CD4-positive, alpha-beta T cell treated with Interleukin-17A for 4 hours (primary cell): Measurements from ENCODE around the gene CEBPE.

Experiments used
- DNase-seq: peaks from one replicate; pipeline ENCODE4 v3.0.0-alpha.2; 2020; ENCODE audit warnings: mixed read lengths

Gene CEBPE

DNA sequence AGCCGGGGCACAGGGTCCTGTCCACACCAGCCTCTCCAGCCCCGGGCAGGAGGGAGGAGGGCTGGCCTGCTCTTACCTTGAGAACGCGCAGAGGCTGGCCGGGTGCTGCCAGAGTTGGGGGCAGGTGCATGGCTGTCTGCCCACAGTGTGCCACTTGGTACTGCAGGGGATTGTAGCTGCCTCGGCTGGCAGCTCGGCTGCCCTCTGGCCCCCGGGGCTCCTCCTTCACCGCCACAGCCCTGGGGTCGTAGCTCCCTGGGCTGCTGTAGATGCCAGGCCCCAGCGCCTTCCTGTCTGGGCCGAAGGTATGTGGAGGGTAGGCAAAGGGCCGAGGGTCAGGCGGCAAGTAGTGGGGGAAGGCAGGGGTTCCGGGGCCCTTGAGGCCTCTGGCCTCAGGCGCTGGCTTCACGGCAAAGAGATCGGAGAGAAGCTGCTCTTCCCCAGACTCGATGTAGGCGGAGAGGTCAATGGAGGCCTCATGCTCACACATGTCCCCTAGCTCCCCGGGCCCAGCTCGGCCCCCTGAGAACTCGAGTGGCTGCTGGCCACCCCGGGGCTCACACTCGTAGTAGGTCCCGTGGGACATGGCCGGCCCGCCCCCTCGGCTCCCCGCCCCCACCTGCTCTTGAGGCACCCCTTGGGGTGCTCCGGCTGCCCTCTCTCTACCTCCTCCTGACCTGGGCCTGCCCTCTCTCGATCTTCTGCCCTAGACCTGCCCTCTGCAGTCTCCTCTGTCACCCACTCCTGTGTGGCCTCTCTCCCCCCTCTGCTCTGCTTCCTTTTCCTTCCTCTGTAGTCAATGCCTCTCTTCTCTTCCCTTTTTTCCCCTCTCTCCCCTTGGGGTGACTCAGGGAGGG is at the start of gene CEBPE:
Gene CEBPE (minus strand): TSS at position 750 of the 857 bp plus-strand sequence. CDS start 164 bp downstream, at position 586.
- no peak for DNase-seq

DNA sequence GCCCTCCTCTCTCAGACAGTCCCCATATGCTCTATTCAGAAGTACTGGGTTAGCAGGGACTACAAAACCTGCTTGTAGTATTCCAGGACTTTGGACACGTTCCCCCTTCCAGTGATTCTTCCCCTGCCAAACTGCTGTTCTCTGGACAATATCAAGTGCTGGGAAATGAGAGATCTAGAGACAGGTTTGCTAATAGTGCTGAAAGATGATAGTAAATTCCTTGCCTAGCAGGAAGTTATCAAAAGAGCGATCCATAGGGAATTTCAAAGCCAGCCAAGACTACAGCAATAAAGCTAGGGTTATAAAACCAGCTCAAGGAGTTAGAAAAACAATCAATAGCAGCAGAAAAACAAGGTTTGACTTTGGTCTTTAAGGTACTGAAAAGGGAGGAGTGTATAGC is 49.2 kb upstream of the CEBPE start:
- DNase-seq = no peak

DNA sequence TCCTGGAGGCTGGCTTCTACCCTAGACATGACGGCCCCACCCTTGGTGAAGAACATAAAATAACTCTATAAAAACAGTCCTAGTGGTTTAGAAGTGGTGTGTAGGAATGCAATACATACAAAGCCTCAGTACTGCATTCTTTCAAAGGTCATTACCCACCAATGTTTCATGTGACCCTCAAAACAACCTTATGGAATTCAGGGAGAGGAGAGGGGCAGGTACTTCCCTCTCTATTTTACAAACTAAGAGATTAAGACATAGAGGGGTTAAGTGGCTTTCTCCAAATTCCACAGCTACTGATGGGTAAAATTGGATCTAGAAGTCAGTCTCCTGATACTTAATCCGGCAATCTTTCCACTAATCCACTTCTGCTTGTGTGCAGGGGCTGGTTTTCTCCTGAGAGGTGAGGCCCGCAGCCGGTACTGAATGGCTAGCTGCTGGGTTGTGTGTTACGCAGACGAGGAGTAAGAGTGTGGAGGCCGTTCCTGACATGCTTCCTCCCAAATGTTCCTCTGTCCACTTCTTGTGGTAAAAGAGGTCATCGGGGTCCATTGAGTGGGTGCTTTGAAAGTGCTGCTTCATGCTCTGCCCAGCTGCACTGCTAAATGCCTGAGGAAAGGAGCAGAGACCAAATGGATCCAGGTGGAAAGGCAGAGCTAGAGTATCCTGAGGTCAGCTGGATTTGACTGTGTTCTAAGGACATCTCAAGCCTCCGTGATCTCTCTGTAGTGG is 48.2 kb upstream of the CEBPE start:
- no peak for DNase-seq

DNA sequence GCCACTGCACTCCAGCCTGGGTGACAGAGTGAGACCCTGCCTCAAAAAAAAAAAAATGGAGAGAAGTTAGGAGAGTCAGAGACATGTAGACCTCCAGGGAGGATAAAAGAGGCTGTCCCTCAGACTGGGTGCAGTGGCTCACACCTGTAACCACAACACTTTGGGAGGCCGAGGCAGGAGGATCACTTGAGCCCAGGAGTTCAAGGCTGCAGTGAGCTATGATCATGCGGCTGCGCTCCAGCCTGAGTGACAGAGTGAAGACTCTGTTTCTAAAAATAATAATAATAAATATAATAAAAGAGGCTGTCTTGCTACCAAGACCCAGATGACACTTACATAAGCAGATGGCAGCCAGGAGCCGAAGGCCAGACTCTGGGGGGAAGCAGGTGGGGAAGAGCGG is 45.9 kb upstream of the CEBPE start:
- no peak for DNase-seq

DNA sequence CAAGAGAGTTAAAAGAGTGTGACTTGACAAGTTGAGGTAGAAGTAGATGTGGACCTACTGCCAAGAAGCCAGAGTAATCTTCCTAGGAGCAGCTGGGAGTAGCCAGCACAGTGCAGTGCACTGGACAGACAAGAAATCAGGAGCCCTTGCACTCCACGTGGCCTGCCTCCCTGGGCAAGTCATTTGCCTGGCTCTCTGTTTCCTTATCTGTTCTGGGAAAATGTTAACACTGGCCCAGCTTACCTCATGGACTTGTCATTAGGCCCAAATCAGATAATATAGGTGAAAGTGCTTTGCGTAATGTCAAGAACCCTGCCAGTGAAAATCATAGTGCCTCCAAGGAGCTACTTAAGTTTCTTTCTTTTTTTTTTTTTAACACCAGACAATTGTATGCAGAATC is 45.2 kb upstream of the CEBPE start:
- DNase-seq = no peak

DNA sequence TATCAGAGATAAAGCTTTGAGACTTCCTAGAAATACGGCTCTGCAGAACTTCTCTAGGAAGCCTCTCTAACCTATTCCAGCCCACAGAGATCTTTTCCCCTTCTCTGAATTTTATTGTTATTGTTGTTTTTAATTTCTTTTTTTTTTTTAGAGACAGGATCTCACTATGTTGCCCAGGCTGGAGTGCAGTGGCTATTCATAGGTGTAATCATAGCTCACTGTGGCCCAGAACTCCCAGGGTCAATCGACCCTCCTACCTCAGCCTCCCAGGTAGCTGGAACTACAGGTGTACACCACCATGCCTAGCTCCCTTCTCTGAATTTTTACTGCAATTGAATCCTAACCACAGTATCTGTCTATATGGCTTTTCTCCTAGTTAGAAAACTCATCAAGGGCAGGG is 44.8 kb upstream of the CEBPE start:
- DNase-seq = no peak

DNA sequence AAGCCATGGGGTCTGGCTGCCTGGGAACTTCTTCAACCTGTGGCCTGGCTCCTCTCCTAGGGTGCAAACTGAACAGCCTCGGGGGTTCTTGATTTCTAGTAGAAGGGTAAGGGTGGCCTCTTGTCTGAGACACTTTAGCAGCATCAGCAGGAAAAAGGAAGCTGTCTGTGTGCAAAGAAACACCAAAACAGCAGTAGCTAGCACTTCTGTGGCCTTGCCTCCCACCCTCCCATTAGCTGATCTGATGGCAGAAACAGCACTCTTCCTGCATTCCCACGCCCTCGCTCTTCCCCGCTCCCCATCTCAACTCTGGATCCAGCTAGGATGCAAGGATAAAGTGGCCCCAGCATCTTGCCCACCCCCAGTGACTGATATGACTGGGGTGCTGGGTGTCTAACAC is 43.7 kb upstream of the CEBPE start:
- peak; percentile 16 for DNase-seq

DNA sequence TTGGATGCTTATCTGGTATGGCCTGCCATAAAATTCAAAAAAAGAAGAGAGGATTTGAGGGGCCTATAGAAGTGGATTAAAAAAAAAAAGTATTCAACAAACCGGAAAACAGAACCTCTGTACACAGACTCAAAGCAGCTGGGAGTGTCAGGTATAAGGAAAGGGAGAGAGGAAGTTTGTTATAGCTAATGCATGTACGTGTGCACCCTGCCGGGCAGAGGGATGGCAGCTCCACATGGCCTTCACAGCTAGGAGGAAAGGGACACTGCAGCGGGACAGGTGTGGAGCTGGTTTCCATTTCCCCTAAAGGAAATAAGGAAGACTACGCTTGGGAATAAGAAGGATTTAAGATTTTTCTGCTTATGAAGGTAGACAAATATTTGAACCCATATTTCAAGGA is 43.0 kb upstream of the CEBPE start:
- no peak for DNase-seq

DNA sequence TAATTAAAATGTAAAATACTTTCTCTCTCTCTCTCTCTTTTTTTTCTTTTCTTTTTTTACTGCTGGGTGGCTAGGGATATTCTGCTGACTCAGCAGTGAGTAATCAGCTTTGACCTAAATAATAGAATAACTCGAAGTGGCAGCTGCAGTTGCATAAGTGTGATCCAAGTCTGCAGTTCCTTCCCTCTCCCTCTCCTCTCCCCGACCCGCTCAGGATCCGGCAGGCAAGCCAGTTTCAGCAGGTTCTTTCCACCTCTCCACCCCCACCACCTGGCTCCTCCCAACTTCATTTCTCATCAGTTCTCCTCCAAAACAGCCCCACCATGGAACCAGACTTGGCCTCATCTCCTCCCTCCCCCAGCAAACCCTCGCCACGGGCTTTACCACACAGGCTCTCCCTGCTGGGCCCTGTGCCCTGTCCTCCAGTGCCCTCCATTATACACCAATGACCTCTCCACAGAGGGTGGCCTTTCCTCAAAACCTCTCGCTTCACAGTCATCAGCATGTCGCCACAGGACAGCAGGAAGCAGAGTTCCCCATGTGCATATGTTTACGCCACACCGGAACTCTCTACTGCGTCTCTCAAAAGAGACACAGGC is 42.0 kb upstream of the CEBPE start:
- no peak for DNase-seq

DNA sequence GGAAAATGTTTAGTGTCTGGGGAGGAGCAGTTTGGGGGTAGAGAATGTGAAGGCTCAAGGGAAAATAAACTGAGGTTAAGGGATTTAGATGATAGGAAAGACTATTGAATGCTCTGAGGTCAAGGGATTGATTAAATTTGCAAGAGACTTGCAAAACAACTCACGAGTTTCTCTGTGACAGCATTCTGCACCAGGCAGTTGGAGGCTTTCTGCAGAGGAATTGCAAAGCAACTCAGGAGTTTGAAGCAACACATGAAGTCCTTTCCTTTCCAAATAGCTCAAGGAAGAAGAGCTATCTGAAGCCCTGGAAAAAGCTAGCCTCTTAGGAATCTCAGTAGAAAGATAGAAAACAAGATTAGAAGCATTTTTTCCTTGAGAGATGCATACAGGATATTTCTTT is 40.5 kb upstream of the CEBPE start:
- no peak for DNase-seq

DNA sequence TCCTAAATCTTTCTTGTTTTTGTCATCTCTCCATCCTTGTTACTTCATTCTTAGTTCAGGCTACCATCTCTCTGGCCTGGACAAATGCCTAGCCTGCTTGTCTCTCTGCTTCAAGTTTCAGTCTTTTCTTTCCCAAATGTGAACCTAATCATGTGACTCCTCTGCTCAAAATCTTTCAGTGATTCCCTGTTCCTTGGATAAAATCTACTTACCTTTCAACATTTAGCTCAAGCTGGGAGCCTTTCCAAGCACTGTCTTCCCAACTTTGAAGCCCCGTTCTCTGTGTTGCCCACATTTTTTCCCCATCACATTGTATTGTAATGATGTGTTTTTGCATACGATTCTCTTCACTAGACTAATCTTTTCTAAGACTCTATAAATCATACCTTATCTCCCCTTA is 39.7 kb upstream of the CEBPE start:
- no peak for DNase-seq

DNA sequence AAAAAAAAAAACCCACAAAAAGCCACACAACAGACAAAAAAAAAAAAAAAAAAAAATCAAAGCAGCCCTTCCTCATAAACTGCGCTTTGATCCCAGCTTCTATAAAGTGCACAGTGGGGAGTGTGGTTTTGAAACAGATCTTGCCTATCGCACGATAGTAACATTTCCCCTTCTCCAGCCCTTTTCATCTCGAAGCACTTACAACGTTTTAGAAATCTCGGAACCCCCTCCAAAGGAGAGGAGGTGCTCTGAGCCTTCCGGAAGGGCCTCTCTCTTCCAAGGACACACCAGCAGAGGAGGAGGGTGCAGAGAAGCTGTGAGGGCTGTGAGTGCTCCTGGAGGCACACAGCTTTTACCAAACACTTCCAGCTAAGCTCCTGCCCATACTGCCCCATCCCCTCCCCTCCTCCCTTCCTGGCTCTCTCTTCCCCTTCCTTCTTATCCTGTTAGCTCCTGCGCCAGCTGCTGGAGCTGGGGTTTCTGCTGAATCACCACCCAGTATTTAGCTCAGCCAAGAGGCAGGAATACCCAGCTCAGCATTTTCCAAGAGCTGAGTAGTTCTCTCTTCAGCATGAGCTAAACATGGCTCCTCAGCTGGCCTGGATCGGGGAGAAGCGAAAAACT is 36.0 kb upstream of the CEBPE start:
- DNase-seq = peak; percentile 22

DNA sequence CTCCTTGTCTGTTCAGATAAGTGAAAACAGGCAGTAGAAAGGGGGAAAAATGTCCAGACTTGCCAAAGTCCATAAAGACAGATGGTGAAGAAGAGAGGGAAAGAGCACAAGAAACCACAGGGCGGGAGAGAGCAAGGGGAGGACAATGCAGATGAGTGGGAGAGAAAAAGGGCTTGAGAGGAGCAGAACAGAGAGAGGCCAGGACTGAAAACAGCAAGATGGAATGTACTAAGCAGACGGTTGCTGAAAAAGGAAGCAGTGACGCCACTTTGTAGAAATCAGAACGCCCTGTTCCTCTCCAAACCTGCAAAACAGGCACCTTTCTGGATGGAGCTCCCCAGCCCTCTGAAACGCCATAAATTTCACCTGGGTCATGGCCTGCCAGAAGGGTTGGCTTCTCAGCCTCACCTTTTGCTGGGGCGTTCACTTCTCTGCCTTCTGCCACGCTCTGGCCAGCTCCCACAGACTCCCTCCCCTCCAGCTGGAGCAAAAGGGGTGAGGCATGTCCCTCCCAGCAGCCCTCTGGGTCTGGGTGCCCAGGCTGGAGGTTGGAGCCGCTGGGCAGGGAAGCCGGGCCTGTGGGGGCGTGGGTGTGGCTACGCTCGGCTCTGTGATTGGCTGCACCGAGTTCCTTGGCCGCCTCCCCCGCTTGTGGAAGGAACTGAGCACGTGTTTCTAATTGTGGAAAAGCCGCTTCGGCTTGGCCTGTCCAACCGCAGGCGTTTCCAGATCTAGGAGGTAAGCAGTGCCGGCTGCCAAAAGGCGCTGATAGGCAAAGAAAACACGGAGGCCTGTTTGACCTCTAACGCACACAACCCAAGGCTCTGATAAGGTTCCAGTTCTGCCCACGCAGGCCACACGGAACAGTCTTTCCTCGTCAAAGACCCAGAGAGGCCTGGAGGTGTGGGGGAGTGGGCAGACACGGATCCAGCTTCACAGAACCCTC is 35.1 kb upstream of the CEBPE start:
- DNase-seq = no peak

DNA sequence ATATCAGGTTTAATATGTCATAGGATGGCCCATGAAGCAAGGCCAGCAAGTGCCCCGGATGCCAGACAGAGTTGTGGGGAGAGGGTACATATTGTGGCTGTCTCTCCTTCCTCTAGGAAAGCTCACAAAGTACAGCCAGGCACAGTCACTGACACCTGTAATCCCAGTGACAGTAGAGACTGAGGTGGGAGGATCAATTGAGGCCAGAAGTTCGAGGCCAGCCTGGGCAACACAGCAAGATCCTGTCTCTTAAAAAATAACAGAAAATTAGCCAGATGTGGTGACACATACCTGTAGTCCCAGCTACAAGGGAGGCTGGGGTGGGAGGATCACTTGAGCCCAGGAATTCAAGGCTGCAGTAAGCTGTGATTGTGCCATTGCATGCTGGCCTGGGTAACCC is 32.3 kb upstream of the CEBPE start:
- DNase-seq = no peak

DNA sequence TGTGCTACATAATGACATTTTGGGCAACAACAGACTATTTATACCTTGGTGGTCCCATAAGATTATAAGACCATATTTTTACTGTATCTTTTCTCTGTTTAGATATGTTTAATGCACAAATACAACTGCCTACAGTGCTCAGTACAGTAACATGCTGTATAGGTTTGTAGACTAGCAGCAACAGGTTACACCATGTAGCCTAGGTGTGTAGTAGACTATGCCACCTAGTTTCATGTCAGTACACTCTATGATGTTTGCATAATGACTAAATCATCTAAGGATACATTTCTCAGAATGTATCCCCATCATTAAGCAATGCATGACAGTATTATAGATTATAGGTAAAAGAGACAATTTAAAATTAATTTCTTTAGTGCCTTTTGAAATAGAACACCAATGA is 30.7 kb upstream of the CEBPE start:
- no peak for DNase-seq

DNA sequence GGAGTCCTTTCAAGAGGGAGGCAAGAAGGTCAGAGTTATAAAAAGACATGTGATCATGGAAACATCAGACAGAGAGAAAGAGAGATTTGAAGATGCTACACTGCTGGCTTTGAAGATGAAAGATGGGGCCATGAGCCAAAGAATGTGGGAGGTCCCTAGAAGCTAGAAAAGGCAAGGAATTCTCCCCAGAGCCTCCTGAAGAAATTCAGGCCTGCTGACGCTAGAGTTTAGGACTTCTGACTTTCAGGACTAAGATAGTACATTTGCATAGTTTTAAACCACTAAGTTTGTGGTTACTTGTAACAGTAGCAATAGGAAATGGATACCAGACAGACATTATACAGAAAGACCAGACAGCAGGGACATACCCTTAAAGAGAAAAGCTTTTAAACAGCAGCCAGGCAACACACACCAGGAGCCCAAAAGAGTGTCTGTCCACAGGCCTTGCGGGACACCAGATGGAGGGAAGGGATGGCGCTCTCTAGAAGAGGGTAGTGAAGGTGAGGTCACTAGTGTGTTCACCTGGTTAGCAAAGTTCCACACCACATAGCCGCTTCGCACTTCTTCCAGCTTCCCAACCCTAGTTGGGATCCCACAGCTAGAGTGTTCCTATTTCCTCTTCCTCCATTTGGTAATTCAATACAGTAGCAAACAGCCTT is 29.7 kb upstream of the CEBPE start:
- no peak for DNase-seq

DNA sequence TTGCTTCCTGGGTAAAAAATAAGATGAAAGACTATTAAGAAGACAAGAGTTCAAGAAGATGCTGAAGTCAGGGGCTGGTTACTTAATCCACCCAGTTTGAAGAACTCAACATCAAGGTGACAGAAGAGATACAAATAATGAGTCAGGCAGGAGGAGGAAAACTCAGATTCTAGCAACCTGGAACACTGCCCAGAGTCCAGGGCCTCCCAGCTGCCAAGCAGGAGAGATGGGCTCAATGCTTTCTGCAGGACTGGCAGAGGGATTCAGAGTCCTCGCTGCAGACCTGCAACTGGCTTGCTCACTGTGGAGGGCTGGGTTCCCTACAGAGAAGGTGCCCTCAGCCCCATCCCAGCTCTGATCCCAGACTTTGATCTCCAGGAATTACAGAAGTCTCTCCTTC is 28.6 kb upstream of the CEBPE start:
- no peak for DNase-seq

DNA sequence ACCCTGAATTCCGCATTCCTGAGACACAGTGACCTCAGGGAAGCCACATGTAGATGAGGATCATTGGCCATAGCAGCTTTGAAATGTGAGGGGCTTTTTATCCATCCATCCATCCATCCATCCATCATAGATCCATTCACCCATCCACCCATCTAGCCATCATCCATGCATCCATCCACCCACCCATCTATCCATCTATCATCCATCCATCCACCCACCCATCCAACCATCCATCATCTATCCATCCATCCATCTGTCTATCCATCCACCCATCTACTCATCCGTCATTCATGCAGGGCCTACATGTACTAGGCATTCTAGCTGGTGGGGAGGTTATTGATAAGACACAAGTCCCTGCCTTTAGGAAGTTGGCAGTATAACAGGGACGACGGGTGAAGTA is 27.9 kb upstream of the CEBPE start:
- no peak for DNase-seq

DNA sequence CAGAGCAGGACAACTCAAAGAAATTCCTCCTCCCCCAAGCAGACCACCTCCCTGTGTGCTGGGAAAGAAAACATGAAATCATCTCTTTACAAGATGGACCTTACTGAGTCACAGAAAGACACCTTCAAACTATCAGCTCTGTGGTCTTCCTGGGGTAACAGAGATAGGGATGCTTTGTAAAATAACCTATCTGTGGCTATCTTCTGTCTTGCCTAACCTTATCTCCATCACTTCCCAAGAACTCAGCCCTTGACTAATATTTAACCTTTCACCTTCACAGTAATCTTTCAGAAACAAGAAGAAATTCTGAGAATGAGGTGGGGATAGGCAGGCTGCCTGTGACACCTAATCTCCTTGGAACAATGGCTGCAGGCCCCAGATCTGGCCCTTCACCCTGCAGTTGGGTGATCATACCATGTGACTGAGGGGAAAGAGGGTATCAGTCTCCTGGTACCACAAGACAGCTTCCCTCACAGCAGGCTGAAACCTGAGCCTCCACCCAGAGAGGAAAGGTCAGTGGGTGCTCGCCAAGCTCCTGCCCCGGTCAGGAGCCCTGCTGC is 27.4 kb upstream of the CEBPE start:
- no peak for DNase-seq

DNA sequence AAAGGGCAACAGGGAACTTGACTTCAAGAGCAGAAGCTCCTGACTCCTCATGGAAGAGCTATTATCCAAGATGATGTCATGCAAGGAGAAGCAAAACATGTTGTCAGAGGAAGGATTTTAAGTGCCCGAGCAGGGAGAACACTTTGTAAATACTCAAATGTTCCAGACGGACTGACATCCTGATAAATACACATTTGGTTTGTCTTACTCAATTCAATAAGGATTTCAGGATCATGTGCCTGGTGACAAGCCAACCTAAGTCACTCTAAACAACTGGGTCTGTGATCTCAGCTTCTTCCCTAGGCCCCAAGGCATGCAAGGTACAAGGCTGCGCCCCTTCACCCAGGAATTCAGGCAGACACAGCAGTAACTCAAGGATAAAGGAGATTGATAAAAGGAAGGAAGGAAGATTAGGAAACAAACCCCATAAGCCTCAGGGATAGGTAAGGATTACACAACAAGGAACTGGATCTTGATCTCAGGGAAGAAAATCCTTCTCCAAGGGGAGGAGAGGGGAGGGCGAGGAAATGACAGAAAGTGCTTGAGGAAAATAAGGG is 26.8 kb upstream of the CEBPE start:
- DNase-seq = no peak

DNA sequence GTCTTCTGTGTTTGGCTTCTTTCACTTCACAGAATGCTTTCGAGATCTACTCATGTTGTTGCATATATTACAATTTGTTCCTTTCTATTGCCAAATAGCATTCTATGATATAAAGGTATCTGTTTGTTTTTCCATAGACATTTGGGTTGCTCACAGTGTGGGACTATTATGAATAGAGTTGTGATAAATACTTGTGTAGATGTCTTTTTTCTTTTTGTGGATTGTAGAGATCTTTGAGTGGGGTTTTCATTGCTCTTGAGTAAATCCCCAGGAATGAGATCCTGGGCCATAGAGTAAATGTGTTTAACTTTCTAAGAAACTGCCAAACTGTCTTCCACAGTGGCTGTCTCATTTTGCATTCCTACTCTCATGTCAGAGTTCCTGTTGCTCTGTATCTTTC is 24.9 kb upstream of the CEBPE start:
- DNase-seq = no peak
